ENCODE data around the gene SLC35G6. TPM values are rescaled to one million over a fixed set of nuclear protein-coding genes. Genes with fewer than 3 reads are reported as not detected.
"Not testable (repeated sequence)": the region's sequence is repeated elsewhere in the genome, so short reads cannot be mapped to it uniquely, and the experiment has no call there.

The SLC35G6 gene
- total RNA-seq (ENCODE audit: low replicate concordance): not detected in 2 replicates

GRCh38 chr17:7481275-7481674, at the start of gene SLC35G6:
TSS of gene SLC35G6 (plus strand) at chr17:7481446. CDS start at chr17:7481517, 71 bp downstream.
- H3K4me3 ChIP-seq (ENCODE audit: low read depth, low read length): peak within 1 kb of the TSS; percentile 73
- DNase-seq (ENCODE audit: low read depth): not testable (repeated sequence)

GRCh38 chr17:7432296-7432695, 49.0 kb upstream of the SLC35G6 start:
- no peak overlapping the region for H3K4me3 ChIP-seq (ENCODE audit: low read depth, low read length)
- DNase-seq (ENCODE audit: low read depth): no peak
- TF ChIP-seq CTCF (IDR thresholded peaks at IDR 0.05; ENCODE audit: insufficient read depth, low read length): no peak

GRCh38 chr17:7435676-7436555, 45.3 kb upstream of the SLC35G6 start:
- H3K4me3 ChIP-seq (ENCODE audit: low read depth, low read length): peak overlapping the region; percentile 38
- TF ChIP-seq CTCF (IDR thresholded peaks at IDR 0.05; ENCODE audit: insufficient read depth, low read length): no peak
- DNase-seq (ENCODE audit: low read depth): no peak

DNA sequence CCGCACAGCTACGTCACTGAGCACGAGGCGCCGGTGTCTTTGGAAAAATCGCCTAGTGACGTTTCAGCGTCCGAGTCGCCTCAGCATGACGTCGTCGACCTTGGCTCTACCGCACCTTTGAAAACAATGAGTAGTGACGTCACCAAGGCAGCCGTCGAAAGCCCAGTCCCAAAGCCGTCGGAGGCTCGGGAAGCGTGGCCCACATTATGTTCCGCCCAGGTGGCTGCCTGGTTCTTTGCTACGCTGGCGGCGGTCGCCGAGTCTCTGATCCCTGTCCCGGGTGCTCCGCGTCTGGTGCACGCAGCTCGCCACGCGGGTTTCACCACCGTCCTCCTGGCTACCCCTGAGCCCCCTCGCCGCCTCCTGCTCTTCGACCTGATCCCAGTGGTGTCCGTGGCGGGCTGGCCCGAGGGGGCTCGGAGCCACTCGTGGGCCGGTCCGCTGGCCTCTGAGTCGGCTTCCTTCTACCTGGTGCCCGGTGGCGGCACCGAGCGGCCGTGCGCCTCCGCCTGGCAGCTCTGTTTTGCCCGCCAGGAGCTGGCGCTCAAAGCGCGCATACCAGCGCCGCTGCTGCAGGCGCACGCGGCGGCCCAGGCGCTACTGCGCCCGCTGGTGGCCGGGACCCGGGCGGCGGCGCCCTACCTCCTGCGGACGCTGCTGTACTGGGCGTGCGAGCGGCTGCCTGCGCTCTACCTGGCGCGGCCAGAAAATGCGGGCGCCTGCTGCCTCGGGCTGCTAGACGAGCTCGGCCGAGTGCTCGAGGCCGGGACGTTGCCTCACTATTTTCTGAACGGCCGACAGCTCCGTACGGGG, 44.5 kb upstream of the SLC35G6 start:
- peak; percentile 47 for TF ChIP-seq CTCF (IDR thresholded peaks at IDR 0.05; ENCODE audit: insufficient read depth, low read length)
- DNase-seq (ENCODE audit: low read depth): peak; percentile 63
- peak overlapping the region; percentile 53 for H3K4me3 ChIP-seq (ENCODE audit: low read depth, low read length)

GRCh38 chr17:7437369-7437863, 43.8 kb upstream of the SLC35G6 start:
- TF ChIP-seq CTCF (IDR thresholded peaks at IDR 0.05; ENCODE audit: insufficient read depth, low read length): no peak
- no peak for DNase-seq (ENCODE audit: low read depth)
- H3K4me3 ChIP-seq (ENCODE audit: low read depth, low read length): peak overlapping the region; percentile 53

DNA sequence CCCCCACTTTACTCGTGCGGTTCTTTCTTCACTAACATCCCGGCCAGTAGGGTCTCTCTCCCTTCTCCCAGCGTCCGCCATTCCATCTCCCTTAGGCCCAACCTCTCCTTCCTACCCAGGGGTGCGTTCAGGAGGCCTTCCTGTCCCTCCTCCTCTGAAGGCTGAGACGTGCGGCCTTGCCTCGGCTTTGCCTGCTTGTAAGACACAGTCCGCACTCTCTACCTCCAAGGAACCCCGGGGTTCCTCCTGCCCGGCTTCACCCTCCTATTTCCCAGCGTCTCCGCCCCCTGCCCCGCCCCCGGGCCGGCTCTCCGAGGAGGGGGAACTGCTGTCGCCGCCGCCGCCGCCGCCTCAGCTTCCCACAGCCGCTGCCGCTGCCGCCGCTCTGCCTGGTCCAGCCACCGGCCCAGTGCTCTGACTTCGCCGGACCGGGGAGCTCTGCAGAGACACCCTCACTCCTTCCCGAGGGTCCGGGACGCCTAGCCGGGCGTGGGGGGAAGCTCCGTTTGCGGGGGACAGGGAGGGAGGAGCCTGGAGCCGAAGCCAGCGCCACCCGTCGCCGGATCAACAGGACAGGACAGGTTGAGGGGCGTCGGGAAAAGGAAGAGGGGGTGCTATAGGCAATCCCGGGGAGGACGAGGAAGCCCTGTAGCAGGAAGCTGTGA, 43.2 kb upstream of the SLC35G6 start:
- H3K4me3 ChIP-seq (ENCODE audit: low read depth, low read length): peak overlapping the region; percentile 35
- no peak for DNase-seq (ENCODE audit: low read depth)
- TF ChIP-seq CTCF (IDR thresholded peaks at IDR 0.05; ENCODE audit: insufficient read depth, low read length): no peak
